ENCODE measurements around the gene UBA1.

DNA sequence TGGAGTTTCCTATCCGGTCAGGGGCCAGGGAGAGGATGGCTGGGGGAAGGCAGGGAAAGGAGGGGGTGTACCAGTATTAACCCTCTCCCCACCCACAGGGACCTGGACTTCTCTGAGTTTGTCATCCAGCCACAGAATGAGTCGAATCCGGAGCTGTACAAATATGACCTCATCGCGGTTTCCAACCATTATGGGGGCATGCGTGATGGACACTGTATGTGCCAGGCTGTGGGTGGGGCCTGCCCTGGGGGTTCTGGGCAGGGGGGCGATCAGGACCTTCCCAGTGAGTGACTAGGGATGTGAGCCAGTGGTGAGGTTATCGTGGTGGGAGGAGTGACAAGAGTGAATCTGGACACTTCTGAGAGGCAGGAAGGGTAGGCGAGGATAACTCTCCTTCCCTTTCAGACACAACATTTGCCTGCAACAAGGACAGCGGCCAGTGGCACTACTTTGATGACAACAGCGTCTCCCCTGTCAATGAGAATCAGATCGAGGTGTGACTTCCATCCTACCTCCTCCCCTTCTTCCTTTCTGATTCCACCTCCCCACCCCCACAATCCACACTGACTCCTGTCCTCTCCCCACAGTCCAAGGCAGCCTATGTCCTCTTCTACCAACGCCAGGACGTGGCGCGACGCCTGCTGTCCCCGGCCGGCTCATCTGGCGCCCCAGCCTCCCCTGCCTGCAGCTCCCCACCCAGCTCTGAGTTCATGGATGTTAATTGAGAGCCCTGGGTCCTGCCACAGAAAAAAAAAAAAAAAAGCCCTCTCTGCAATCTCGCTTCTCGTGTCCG is 53.8 kb downstream of the UBA1 start:
- TF ChIP-seq, protein P1, sequence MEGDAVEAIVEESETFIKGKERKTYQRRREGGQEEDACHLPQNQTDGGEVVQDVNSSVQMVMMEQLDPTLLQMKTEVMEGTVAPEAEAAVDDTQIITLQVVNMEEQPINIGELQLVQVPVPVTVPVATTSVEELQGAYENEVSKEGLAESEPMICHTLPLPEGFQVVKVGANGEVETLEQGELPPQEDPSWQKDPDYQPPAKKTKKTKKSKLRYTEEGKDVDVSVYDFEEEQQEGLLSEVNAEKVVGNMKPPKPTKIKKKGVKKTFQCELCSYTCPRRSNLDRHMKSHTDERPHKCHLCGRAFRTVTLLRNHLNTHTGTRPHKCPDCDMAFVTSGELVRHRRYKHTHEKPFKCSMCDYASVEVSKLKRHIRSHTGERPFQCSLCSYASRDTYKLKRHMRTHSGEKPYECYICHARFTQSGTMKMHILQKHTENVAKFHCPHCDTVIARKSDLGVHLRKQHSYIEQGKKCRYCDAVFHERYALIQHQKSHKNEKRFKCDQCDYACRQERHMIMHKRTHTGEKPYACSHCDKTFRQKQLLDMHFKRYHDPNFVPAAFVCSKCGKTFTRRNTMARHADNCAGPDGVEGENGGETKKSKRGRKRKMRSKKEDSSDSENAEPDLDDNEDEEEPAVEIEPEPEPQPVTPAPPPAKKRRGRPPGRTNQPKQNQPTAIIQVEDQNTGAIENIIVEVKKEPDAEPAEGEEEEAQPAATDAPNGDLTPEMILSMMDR (IDR thresholded peaks at IDR 0.05; ENCODE audit: low read length) = no peak
- TF ChIP-seq EZH2 (IDR thresholded peaks at IDR 0.05; ENCODE audit: borderline replicate concordance, low read length) = no peak

Data from OCI-LY1 (cell line).